Measurements from ENCODE around the gene HEPACAM.

Gene HEPACAM

DNA sequence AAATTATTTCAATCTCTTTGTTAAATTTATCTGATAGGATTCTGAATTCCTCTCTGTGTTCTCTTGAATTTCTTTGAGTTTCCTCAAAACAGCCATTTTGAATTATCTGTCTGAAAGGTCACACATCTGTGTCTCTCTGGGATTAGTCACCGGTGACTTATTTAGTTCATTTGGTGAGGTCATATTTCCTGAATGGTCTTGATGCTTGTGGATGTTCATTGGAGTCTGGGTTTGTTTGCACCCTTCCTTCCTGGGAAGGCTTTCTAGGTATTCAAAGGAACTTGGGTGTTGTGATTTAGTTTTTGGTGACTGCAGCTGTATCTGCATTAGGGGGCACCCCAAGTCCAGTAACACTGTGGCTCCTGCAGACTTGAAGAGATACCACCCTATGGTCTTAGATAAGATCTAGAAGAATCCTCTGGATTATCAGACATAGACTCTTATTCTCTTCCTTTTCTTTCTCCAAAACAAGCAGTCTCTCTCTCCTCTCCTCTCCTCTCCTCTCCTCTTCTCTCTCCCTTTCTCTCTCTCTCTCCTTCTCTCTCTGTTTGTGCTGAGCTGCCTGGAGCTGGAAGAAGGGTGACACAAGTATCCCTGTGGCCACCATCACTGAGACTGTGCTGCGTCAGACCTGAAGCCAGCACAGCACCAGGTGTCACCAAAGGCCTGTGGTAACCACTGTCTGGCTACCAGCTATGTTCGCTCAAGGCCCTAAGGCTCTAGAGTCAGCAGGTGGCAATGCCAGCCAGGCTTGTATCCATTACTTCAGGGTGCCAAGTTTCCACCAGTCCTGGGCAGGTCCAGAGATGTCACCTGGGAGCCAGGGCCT is 20.1 kb downstream of the HEPACAM start:
- H3K9ac ChIP-seq (ENCODE audit: low read depth, low read length), result no peak overlapping the region
- H3K4me2 ChIP-seq (ENCODE audit: insufficient read depth, low read length), result no peak overlapping the region
- TF ChIP-seq EZH2 (IDR thresholded peaks at IDR 0.05; ENCODE audit: borderline replicate concordance, low read depth, low read length, severe bottlenecking), result no peak
- TF ChIP-seq, protein P1, sequence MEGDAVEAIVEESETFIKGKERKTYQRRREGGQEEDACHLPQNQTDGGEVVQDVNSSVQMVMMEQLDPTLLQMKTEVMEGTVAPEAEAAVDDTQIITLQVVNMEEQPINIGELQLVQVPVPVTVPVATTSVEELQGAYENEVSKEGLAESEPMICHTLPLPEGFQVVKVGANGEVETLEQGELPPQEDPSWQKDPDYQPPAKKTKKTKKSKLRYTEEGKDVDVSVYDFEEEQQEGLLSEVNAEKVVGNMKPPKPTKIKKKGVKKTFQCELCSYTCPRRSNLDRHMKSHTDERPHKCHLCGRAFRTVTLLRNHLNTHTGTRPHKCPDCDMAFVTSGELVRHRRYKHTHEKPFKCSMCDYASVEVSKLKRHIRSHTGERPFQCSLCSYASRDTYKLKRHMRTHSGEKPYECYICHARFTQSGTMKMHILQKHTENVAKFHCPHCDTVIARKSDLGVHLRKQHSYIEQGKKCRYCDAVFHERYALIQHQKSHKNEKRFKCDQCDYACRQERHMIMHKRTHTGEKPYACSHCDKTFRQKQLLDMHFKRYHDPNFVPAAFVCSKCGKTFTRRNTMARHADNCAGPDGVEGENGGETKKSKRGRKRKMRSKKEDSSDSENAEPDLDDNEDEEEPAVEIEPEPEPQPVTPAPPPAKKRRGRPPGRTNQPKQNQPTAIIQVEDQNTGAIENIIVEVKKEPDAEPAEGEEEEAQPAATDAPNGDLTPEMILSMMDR (IDR thresholded peaks at IDR 0.05; ENCODE audit: borderline replicate concordance, extremely low read depth, low read length, poor library complexity, severe bottlenecking), result no peak
- no peaks in the 10 kb centered on the region for H4K20me1 ChIP-seq (ENCODE audit: insufficient read depth, low read length)
- no peak overlapping the region for H2AFZ ChIP-seq (ENCODE audit: low read depth, low read length)
- no peaks in the 10 kb centered on the region for H3K79me2 ChIP-seq (ENCODE audit: insufficient read depth, low read length)
- DNase-seq, result no peak
- no peaks in the 10 kb centered on the region for H3K9me3 ChIP-seq (ENCODE audit: insufficient read depth, low read length, severe bottlenecking)
- H3K4me1 ChIP-seq (ENCODE audit: insufficient read depth, low read length), result no peaks in the 10 kb centered on the region
- no peak overlapping the region for H3K4me3 ChIP-seq (ENCODE audit: low read depth in 1 of 2, low read length in 2 of 2)
- no peaks in the 10 kb centered on the region for H3K36me3 ChIP-seq (ENCODE audit: insufficient read depth, low read length)
- no peak overlapping the region for H3K27ac ChIP-seq (ENCODE audit: low read length)
- no peak for ATAC-seq (ENCODE audit: insufficient read depth, low read depth)
- no peaks in the 10 kb centered on the region for H3K27me3 ChIP-seq (ENCODE audit: insufficient read depth, low read length, poor library complexity)

DNA sequence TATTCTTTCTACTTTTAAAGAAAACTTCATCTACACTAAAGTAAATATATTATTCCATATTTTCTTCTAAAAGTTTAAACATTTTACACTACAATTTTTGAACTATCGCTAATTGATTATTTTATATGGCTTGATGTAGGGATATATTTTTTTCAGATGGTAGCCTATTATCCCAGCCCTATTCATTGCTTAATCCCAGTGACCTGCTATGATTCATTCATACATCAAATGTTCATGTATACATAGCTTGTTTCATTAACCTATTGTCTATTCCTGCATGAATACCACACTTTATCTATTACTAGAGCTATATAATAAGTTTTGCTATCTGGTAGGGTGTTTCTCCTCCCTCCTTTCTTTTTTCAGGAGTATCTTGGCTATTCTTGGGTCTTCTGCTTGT is 33.2 kb downstream of the HEPACAM start:
- ATAC-seq (ENCODE audit: insufficient read depth, low read depth), result no peak
- Histone ChIP-seq H3K9ac (ENCODE audit: low read depth, low read length) (no peak overlapping the region), H2AFZ (ENCODE audit: low read depth, low read length) (no peak overlapping the region), H3K27ac (ENCODE audit: low read length) (no peak overlapping the region), H3K4me3 (ENCODE audit: low read depth in 1 of 2, low read length in 2 of 2) (no peak overlapping the region), H3K79me2 (ENCODE audit: insufficient read depth, low read length) (no peaks in the 10 kb centered on the region), H3K4me1 (ENCODE audit: insufficient read depth, low read length) (no peaks in the 10 kb centered on the region), H4K20me1 (ENCODE audit: insufficient read depth, low read length) (no peaks in the 10 kb centered on the region), H3K36me3 (ENCODE audit: insufficient read depth, low read length) (no peaks in the 10 kb centered on the region), H3K9me3 (ENCODE audit: insufficient read depth, low read length, severe bottlenecking) (no peaks in the 10 kb centered on the region), H3K4me2 (ENCODE audit: insufficient read depth, low read length) (no peak overlapping the region), H3K27me3 (ENCODE audit: insufficient read depth, low read length, poor library complexity) (peaks cover 31% of the 10 kb centered on the region)
- TF ChIP-seq, protein P1 (IDR thresholded peaks at IDR 0.05; ENCODE audit: borderline replicate concordance, extremely low read depth, low read length, poor library complexity, severe bottlenecking), result no peak
- no peak for TF ChIP-seq EZH2 (IDR thresholded peaks at IDR 0.05; ENCODE audit: borderline replicate concordance, low read depth, low read length, severe bottlenecking)
- DNase-seq, result no peak

DNA sequence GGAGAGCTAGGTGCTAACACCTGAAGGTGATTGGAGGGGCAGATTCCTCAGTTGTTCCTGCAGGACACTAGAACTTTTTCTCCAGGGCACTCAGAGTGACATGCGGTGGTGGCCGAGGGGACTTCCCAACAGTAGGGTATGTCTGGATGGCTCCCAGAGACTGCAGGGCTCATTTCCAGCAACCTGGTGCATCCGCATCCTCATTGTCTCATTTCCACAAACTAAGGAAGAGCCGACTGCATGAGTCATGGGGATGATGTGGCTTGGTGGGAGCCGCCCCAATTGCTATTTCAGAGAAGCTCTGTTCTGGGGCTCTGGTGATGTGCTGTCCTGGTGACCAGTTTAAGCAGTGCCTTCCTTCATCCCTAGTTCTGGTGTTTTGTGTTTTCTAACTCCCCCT is 35.4 kb downstream of the HEPACAM start:
- H4K20me1 ChIP-seq (ENCODE audit: insufficient read depth, low read length), result no peaks in the 10 kb centered on the region
- no peak overlapping the region for H2AFZ ChIP-seq (ENCODE audit: low read depth, low read length)

More for the DNA sequence above, 35.4 kb downstream of the HEPACAM start:
- no peaks in the 10 kb centered on the region for H3K79me2 ChIP-seq (ENCODE audit: insufficient read depth, low read length)
- H3K9me3 ChIP-seq (ENCODE audit: insufficient read depth, low read length, severe bottlenecking), result no peaks in the 10 kb centered on the region
- H3K4me3 ChIP-seq (ENCODE audit: low read depth in 1 of 2, low read length in 2 of 2), result no peak overlapping the region
- H3K36me3 ChIP-seq (ENCODE audit: insufficient read depth, low read length), result no peaks in the 10 kb centered on the region
- DNase-seq (no peak), ATAC-seq (ENCODE audit: insufficient read depth, low read depth) (no peak)
- no peak overlapping the region for H3K4me2 ChIP-seq (ENCODE audit: insufficient read depth, low read length)
- H3K27me3 ChIP-seq (ENCODE audit: insufficient read depth, low read length, poor library complexity), result peaks cover 31% of the 10 kb centered on the region
- H3K27ac ChIP-seq (ENCODE audit: low read length), result no peak overlapping the region
- H3K4me1 ChIP-seq (ENCODE audit: insufficient read depth, low read length), result no peaks in the 10 kb centered on the region
- no peak overlapping the region for H3K9ac ChIP-seq (ENCODE audit: low read depth, low read length)
- no peak for TF ChIP-seq EZH2 (IDR thresholded peaks at IDR 0.05; ENCODE audit: borderline replicate concordance, low read depth, low read length, severe bottlenecking)
- TF ChIP-seq, protein P1 (IDR thresholded peaks at IDR 0.05; ENCODE audit: borderline replicate concordance, extremely low read depth, low read length, poor library complexity, severe bottlenecking), result no peak

All from DND-41 (cell line).